Esophagus muscularis mucosa (tissue), 4 donors: Measurements from ENCODE around the gene MAPK11. TPM values are rescaled to one million over a fixed set of nuclear protein-coding genes. Genes with fewer than 3 reads are reported as not detected.

Experiments
- DNase-seq: peaks from one replicate; pipeline ENCODE4 v3.0.0-alpha.2; 2017; ENCODE audit errors: extremely low spot score
- H3K27ac ChIP-seq, 4 donors: fragments of 200-600 bp; sonication (generic); replicated peaks in 1 of 4; 1 replicate in 3 of 4; 2 replicates in 1 of 4; pipeline ENCODE4 v1.5.1; 2016 to 2019; ENCODE audit warnings: mild to moderate bottlenecking in 1 of 4
- H3K27me3 ChIP-seq, 4 donors: fragments of 200-600 bp; sonication (generic); one replicate each; pipeline versions ENCODE4 v1.5.1 to v1.6.0; 2016 to 2019
- H3K36me3 ChIP-seq, 4 donors: fragments of 200-600 bp; sonication (generic); one replicate each; pipeline ENCODE4 v1.5.1; 2016 to 2019
- H3K4me1 ChIP-seq, 4 donors: fragments of 200-600 bp; sonication (generic); one replicate each; pipeline ENCODE4 v1.5.1; 2016 to 2019
- H3K4me3 ChIP-seq, 4 donors: fragments of 200-600 bp; sonication (generic); 1 replicate in 2 of 4; 2 replicates in 2 of 4; pipeline ENCODE4 v1.5.1; 2016 to 2019; ENCODE audit warnings: mild to moderate bottlenecking in 4 of 4, moderate library complexity in 1 of 4
- H3K9me3 ChIP-seq, 4 donors: fragments of 200-600 bp; sonication (generic); 1 replicate in 3 of 4; 2 replicates in 1 of 4; pipeline ENCODE4 v1.5.1; 2016 to 2019
- EP300 ChIP-seq: sonication (generic); formaldehyde crosslinking; IDR thresholded peaks from one replicate; pipeline ENCODE4 v1.6.1; 2017; ENCODE audit warnings: antibody characterized with exemption
- POLR2A ChIP-seq: fragments of 450-650 bp; IDR thresholded peaks from one replicate; pipeline ENCODE4 v1.6.1; 2017; ENCODE audit warnings: antibody characterized with exemption, moderate library complexity, mild to moderate bottlenecking, low read depth
- POLR2AphosphoS5 ChIP-seq, 2 donors: sonication (generic); formaldehyde crosslinking; IDR thresholded peaks; one replicate each; pipeline ENCODE4 v1.6.1; 2017; ENCODE audit warnings: antibody characterized with exemption in 2 of 2
- WGBS: methylation state at CpG from one replicate; pipeline ENCODE4 v1.1.5; 2018; 5-methylcytosine and 5-hydroxymethylcytosine counted together
- intact Hi-C: fragments of 100-400 bp; cut with DNase I; formaldehyde crosslinking; loops from one replicate; pipeline ENCODE4 v1.15.1; 2023
- total RNA-seq, 4 donors: library from RNA; depleted of rRNA; stranded (reverse); fragments of >200 nt; gene quantifications; one replicate each; pipeline versions ENCODE4 v1.1.0 to v1.2.1, GENCODE V29; 2016
- TF ChIP-seq, protein P1 (sequence below), 3 experiments: fragments of 200-600 bp in 2 of 3; fragments of 450-650 bp in 1 of 3; sonication (generic) in 2 of 3; IDR thresholded peaks; one replicate each; pipeline ENCODE4 v1.5.1; 2017 to 2019; ENCODE audit warnings: antibody characterized with exemption in 3 of 3, mild to moderate bottlenecking in 2 of 3, moderate library complexity in 1 of 3

The MAPK11 gene
- total RNA-seq, 4 donors from 2014 or later, result 3.7 to 12.5 (median 10.1) TPM

DNA sequence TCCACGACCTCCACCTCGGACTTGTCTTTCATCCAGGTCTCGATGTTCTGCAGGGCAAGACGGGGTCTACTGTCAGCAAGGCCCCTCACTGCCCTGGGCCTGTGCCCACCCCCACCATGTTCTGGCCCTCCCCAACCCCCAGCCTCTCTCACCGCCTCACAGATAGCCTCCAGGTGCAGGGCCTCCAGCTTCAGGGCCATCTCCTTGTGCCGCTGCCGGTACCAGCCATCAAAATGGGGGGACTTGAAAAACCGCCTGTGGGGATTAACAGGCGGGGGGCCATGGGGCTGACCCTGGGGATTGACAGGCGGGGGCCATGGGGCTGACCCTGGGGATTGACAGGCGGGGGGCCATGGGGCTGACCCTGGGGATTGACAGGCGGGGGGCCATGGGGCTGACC, 42.2 kb upstream of the MAPK11 start:
- Histone ChIP-seq H3K27ac (no peak overlapping the region), H3K4me3 (no peak overlapping the region), H3K4me1 (peaks cover 23 to 40% (median 31%) of the 10 kb centered on the region in 4 donors), H3K27me3 (no peaks in the 10 kb centered on the region), H3K36me3 (peaks cover 0 to 7% (median 0%) of the 10 kb centered on the region in 4 donors), H3K9me3 (no peaks in the 10 kb centered on the region)
- intact Hi-C loops, result no loop called here
- TF ChIP-seq, protein P1, sequence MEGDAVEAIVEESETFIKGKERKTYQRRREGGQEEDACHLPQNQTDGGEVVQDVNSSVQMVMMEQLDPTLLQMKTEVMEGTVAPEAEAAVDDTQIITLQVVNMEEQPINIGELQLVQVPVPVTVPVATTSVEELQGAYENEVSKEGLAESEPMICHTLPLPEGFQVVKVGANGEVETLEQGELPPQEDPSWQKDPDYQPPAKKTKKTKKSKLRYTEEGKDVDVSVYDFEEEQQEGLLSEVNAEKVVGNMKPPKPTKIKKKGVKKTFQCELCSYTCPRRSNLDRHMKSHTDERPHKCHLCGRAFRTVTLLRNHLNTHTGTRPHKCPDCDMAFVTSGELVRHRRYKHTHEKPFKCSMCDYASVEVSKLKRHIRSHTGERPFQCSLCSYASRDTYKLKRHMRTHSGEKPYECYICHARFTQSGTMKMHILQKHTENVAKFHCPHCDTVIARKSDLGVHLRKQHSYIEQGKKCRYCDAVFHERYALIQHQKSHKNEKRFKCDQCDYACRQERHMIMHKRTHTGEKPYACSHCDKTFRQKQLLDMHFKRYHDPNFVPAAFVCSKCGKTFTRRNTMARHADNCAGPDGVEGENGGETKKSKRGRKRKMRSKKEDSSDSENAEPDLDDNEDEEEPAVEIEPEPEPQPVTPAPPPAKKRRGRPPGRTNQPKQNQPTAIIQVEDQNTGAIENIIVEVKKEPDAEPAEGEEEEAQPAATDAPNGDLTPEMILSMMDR (IDR thresholded peaks at IDR 0.05), result no peak
- TF ChIP-seq POLR2A (no peak), EP300 (no peak), POLR2AphosphoS5 (IDR thresholded peaks at IDR 0.05) (no peak)
- 97% methylated on average over 5 of the region's 12 CpGs for WGBS
- no peak for DNase-seq

DNA sequence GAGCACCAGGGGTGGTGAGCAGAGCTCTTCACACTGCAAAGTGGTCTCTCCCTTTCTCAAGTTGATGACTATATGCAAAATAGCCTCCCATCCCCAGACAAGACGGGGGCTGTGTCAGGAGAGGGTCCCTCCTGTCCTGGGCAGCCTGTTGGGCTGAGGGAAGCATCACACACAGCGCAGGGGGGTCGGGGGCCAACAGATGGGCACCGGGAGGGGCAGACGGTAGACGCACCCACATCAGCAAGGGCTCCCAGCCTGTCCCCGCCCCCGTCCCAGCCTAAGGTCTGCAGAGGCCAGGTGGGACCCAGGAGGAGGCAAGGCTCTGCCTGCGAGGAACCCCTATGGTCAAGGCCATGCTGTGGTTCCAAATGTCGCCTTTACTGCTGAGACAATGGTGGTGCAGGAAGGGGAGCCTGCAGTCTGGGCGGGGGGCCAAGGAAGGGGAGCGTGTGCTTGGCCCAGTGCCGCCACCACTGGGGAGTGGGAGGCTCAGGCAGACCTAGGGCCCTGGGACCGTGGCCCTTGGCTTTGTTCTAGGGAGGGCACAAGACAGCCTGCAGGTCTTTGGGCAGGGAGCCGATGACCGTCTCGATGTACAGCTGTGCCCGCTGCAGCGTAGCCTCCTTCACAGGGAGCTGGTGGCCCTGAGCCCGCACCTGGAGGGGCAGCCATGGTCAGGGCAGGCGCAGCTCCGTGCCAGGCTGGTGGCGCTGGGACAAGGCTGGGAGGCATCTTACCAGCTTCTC, 41.6 kb upstream of the MAPK11 start:
- intact Hi-C loops, result no loop called here
- DNase-seq, result no peak
- TF ChIP-seq, protein P1 (IDR thresholded peaks at IDR 0.05), result no peak
- TF ChIP-seq POLR2AphosphoS5 (IDR thresholded peaks at IDR 0.05), result no peak
- no peak for TF ChIP-seq EP300
- TF ChIP-seq POLR2A, result no peak

DNA sequence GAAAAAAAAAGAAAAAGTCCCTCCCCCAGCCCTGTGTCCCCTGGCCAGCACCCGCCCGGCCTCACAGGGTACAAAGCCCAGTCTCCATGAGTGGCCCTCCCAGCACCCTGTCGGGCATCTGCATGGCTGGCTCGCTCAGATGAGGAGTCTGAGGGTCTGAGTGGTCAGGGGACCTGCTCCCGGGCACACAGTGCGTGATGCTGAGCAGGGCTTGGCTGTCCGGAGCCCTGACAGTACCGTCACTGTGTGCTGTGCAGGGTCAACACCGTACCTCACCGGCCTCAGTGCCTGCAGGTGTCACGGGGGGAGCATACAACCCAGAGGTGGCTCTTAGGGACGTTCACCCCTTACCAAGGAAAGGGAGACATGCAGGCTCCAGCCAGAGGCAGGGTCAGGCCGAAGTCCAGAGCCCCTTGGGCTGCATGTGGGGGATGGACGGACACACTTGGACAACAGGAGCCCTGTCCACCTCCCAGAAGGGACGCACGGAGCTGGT, 40.8 kb upstream of the MAPK11 start:
- peaks cover 32 to 48% (median 36%) of the 10 kb centered on the region in 4 donors for H3K4me1 ChIP-seq
- H3K27ac ChIP-seq, result no peak overlapping the region
- H3K27me3 ChIP-seq, result no peaks in the 10 kb centered on the region
- no peak for DNase-seq
- no peak overlapping the region for H3K4me3 ChIP-seq
- intact Hi-C loops, result no loop called here
- no peak for TF ChIP-seq EP300
- TF ChIP-seq POLR2AphosphoS5 (IDR thresholded peaks at IDR 0.05), result no peak
- no peak for TF ChIP-seq POLR2A
- TF ChIP-seq, protein P1 (IDR thresholded peaks at IDR 0.05), result no peak
- 93% methylated on average over 12 of the region's 16 CpGs for WGBS
- no peaks in the 10 kb centered on the region for H3K9me3 ChIP-seq
- H3K36me3 ChIP-seq, result peaks cover 0 to 7% (median 0%) of the 10 kb centered on the region in 4 donors

More for the DNA sequence above, 41.6 kb upstream of the MAPK11 start:
- 84% methylated on average over 13 of the region's 23 CpGs for WGBS
- Histone ChIP-seq H3K27ac (no peak overlapping the region), H3K36me3 (peaks cover 0 to 7% (median 0%) of the 10 kb centered on the region in 4 donors), H3K4me3 (no peak overlapping the region), H3K9me3 (no peaks in the 10 kb centered on the region), H3K27me3 (no peaks in the 10 kb centered on the region), H3K4me1 (peaks cover 26 to 41% (median 31%) of the 10 kb centered on the region in 4 donors)

DNA sequence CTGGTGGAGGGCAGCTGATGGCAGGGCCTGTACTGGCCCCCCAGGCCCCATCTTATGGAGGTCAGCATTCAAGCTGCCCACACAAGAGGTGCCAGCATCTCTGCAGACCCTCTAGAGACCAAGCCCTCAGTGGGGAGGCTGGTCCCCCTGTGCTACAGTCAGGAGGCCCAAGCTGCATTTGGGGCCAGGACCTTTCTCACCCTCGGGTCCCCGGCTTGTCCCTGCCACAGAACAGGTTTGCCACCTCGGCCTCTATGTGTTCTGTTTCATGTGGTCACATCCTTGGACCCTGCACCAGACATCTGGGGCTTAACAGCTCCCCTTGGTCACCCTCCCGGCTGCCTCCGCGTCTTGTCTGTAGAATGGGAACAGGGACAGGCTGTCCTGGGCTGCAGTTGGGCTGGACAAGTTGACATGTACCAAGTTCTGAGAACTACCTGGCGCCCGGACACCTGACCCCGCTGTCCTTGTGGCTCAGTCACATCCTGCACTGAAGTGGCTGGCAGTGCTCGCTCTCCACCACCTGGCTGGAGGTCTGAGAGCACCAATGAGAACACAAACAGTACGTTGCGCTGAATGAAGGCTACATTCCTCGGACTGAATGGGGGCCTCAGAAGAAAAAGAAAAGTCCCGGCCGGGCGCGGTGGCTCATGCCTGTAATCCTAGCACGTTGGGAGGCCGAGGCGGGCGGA, 40.0 kb upstream of the MAPK11 start:
- no peak for DNase-seq
- H3K27me3 ChIP-seq, result no peaks in the 10 kb centered on the region
- 91% methylated on average over 21 of the region's 21 CpGs for WGBS
- TF ChIP-seq POLR2A, result no peak
- peaks cover 0 to 7% (median 0%) of the 10 kb centered on the region in 4 donors for H3K36me3 ChIP-seq
- H3K4me3 ChIP-seq, result no peak overlapping the region
- no peak overlapping the region for H3K27ac ChIP-seq
- no peaks in the 10 kb centered on the region for H3K9me3 ChIP-seq
- H3K4me1 ChIP-seq, result peaks cover 38 to 57% (median 44%) of the 10 kb centered on the region in 4 donors
- intact Hi-C loops, result no loop called here

DNA sequence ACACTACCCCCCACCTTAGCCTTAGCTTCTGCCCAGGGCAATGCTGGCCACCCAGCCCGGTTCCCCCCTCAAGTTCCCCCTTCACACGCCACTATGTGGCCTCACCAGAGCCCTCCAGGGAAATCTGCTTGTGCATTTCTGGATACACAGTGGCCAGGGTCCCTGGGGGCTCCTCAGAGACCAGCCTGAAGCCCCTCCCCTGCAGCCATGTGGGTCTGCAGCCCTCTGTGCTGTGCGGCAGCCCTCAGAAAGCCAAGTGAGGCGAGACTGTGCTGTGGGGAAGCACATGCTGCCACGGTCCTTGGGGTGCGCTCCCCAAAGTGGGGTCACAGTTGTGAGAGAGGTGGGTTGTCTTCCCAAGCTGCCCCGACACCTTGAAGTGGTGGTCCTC, 39.4 kb upstream of the MAPK11 start:
- Histone ChIP-seq H3K27me3 (no peaks in the 10 kb centered on the region), H3K27ac (peak overlapping the region; percentile 81 to 93 (median 87)), H3K4me3 (no peak overlapping the region), H3K4me1 (peaks cover 39 to 57% (median 50%) of the 10 kb centered on the region in 4 donors), H3K9me3 (no peaks in the 10 kb centered on the region), H3K36me3 (peaks cover 0 to 7% (median 0%) of the 10 kb centered on the region in 4 donors)
- DNase-seq, result no peak
- WGBS, result 70% methylated on average over 2 of the region's 7 CpGs
- no peak for TF ChIP-seq POLR2A
- TF ChIP-seq, protein P1 (IDR thresholded peaks at IDR 0.05), result no peak
- TF ChIP-seq EP300, result no peak
- TF ChIP-seq POLR2AphosphoS5 (IDR thresholded peaks at IDR 0.05), result no peak
- intact Hi-C loops, result loop anchor here (2.0 kb wide), 1 partner anchor 17 kb away; the partner anchor contains the start of gene DENND6B
